Stimulated activated CD8-positive, alpha-beta memory T cell treated with anti-CD3 and anti-CD28 coated beads, Interleukin-4, amount 100 ng/mL, for 24 hours (primary cell): Measurements from ENCODE around the gene CCR5AS.
"Not testable (repeated sequence)": the region's sequence is repeated elsewhere in the genome, so short reads cannot be mapped to it uniquely, and the experiment has no call there.

Experiments
- DNase-seq: peaks from one replicate; pipeline ENCODE4 v3.0.0-alpha.2; 2020; ENCODE audit warnings: low read depth

CCR5AS gene

DNA sequence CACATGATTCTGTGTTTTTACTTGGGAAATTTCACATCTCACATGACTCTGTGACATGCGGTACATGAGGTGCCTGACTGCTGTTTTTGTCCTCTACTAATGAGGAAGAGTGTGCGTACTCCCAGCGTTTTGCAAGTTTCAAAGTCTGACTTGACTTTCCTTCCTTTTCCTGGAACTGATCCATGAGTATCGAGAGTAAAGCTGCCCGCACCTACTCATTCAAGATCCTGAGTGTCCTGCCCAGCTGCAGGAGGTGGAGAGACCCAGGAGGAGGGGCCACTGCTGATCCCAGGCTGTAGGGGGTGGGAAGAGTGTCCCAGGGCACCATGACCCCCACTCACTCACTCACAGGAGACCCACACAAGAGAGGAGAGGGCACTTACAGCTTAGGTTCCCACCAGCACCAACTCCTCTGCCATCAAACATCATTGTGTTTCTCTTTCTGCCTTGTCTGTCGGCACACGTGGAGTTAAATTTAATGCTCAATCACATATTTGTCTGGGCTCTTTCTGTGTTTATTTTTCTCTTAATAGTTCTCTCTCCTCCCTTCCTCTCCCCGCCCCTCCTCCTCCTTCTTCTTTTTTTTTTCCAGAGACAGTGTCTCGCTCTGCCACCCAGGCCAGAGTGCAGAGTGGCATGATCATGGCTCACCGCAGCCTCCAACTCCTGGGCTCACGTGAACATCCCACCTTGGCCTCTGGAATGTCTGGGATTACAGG lies 1.4 kb downstream of the CCR5AS start:
- no peak for DNase-seq

DNA sequence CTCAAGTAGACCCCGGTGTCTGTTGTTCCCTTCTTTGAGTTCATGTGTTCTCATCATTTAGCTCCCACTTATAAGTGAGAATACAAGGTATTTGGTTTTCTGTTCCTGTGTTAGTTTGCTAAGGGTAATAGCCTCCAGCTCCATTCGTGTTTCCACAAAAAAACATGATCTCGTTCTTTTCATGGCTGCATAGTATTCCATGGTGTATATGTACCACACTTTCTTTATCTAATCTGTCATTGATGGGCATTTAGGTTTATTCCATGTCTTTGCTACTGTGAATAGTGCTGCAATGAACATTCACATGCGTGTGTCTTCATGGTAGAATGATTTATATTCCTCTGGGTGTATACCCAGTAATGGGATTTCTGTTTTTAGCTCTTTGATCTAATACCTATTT lies 4.0 kb downstream of the CCR5AS start:
- not testable (repeated sequence) for DNase-seq

DNA sequence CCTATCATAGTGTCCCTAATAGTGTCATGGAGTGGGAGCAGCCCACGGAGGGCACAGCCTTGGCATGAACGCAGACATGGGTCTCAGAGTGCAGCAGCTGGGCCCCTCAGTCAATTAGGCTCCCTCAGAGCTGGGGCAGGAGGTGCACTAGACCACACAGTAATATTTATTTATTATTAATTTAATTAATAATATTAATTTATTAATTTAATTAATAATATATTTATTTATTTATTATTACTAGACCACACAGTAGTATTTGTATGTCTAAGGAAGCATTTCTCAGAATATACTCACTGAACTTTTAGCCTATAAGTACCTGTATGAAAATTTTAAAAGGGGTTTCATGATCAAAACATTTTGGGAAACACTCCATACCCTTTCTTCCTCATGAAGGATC lies 5.3 kb downstream of the CCR5AS start:
- no peak for DNase-seq

DNA sequence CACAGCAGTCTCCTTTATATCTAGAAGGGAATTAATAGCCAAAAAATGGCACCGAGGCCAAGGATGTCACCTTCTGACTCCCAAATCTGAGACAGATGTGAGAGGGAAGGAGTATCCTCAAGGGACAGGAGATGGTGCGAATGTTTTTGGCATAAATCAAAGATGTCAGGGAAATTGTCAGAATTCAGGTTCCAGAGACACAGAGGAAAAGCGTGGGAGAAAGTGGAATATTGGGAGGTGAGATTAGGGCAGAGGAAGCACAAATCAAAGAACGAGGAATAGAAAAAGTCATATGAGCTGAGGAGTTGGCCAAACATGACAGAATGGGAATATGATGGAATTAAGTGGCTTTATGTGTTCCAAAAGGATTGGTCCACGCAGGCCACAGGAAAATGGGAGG lies 6.0 kb downstream of the CCR5AS start:
- DNase-seq = no peak

DNA sequence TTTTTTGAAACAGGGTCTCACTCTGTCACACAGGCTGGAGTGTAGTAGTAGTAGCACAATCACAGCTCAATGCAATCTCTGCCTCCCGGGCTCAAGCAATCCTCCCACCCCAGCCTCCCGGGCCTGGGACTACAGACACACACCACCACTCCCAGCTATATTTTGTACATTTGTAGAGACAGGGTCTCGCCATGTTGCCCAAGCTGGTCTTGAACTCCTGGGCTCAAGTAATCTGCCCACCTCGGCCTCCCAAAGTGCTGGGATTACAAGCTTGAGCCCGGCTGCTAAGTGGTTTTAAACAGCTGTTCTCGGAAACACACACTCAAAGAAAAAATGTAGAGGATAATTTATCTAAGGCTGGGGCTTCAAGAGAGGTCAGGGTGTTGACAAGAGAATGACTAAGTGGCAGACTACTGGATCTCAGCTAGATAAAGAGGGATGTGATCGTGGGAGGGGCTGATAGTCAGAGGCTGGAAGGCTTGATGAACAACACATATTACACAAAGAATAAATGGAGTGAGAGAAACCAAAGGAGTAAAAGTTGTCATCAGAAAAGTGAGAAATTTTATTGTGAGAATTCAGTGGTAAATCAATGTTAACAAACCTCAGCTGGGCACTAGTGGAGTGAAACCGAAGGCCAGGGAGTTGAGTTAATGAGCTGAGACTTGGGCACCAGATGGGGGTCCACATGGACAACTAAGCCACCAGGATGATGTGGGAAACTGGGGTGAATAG lies 6.7 kb downstream of the CCR5AS start:
- no peak for DNase-seq

DNA sequence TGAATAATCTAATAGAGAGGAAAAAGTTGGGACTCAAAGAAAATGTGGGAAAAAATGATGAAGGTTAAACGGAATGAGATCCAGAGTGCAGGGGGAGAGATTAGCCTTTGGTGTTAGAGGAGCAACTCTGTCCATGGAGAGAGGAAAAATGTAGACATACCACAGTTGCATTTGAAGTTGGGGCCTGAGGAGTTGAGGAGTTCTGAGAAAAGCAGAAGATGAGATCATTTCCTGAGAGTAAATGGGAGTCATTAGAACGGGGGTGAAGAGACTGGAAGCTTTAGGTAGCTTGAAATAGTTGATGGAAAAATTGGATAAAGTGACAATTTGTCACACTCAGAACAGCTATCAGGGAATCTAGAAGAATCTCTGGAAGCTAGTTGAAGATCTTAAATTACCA lies 7.3 kb downstream of the CCR5AS start:
- no peak for DNase-seq

DNA sequence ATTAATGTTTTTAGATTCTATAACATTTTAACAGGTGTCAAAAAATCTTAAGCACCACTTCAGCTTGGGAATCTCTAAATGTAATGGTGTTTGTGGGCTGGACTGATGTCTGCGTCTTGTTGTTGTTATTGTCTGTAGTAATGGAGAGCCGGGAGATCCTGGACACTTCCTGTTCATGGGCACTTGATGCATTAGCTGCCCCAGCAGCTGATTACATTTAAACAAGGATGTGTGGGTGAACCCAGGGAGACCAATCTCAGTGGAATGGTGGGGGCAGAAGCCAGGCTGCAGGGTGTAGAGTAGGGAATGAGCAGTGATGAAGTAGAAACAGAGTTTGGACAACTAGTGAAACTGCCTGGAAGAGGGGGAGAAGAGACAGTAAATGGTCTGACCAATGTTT lies 7.8 kb downstream of the CCR5AS start:
- no peak for DNase-seq

DNA sequence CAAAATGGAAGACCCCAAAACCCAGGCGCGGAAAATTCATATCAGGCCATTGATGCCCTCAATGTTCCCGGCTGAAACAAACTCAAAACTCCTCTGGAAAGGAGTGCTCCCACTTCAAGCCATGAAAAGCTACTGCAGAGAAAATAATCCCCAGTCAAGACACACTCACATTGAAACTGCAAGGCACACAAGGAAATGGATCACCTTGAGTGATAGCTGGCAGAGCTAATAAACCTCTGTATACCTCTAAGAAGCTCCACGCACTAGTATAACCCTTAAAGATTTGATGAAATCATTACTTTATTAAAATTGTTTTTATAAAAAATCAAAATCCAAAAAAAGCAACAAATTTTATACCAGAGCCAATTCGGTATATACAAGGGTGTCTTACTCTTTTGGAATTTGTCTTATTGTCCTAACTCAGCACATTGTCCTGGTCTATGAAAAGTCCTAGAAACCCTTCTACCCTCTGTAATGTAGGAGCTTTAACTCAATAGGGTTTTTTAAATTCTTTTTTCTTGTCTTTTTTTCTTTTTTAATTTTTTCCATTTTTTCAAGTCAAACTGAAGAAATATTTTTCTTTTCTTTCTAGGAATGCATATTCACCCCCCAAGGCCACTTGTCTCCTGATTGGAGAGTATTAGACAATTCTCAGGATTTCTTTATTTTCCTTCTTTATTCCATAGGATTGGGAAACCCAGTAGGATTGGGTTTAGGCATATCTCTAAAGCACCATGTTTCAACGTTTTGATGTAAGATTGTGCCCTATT lies 8.5 kb downstream of the CCR5AS start:
- DNase-seq = no peak

DNA sequence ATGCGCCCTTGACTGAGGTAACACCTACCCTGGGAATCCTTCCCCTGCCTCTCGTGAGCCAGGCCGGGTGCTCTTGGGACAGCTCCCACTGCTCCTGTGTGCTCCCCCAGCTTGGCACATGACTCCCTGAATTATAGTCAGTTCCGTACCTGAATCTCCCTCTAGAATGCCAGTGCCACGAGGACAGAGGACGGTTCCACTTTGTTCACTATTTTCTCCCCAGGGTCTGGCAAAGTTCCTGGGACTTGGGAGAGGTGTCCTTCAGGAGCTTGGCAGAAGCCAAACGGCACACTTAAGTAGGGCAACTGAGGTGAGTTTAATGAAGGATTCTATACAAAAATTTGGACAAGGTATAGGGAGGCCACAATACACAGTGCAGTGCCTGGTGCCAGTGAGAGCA lies 9.8 kb downstream of the CCR5AS start:
- no peak for DNase-seq

DNA sequence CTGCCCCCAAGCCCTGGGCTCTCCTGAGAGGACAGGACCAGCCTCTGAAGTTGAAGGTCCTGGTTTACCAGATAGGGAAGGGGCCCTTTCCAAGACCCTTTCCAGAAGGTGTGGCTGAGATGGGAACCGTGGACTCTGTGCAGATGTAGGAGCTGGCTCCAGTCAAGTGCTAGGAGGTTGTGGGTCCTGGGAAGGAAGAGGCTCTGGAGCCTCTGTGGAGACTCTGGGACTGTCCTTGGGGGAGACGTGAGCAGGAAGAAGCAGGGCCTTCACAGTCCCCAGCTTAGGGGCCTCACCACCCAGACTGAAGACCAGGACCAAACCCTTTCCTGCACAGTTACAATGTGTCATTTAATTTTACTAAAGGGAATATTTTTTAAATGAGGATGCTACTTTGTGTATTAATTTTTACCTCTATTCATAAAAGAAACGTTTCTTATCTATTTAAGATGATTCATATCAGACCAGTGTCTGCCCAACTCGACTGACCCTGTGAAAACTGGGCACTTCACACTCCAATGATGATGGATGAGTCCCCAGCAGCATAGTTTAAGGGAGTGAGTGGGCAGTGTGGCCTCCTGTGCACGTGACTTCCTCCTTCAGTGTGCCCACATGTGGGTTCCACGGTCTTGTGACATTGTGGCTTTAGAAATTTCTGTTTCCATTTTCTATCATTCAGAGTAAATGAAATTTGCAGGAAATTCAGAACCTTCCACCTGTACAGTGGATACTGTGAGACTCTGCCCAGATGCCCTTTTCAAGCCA lies 10.9 kb downstream of the CCR5AS start:
- DNase-seq = no peak

DNA sequence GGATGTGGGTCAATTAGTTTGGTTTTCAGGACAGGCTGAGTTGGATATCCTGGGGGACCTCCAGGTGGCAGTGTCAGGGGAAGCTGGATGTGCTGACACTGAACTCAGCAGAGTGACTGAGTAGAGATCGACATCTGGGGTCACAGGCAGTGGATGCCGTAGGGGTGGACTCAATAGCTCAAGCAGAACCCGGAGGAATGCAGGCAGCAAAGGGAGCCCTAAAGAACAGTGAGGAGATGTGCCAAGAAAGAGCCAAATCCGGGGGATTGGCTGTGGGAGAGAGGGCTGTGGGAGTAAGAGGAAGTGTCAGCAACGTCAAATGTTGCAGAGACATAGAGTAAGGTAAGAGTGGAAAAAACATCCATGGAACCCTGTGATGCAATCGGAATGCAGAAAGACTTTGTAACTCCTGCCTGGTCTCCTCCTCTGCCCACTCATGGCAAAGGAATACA lies 11.6 kb downstream of the CCR5AS start:
- DNase-seq = no peak

DNA sequence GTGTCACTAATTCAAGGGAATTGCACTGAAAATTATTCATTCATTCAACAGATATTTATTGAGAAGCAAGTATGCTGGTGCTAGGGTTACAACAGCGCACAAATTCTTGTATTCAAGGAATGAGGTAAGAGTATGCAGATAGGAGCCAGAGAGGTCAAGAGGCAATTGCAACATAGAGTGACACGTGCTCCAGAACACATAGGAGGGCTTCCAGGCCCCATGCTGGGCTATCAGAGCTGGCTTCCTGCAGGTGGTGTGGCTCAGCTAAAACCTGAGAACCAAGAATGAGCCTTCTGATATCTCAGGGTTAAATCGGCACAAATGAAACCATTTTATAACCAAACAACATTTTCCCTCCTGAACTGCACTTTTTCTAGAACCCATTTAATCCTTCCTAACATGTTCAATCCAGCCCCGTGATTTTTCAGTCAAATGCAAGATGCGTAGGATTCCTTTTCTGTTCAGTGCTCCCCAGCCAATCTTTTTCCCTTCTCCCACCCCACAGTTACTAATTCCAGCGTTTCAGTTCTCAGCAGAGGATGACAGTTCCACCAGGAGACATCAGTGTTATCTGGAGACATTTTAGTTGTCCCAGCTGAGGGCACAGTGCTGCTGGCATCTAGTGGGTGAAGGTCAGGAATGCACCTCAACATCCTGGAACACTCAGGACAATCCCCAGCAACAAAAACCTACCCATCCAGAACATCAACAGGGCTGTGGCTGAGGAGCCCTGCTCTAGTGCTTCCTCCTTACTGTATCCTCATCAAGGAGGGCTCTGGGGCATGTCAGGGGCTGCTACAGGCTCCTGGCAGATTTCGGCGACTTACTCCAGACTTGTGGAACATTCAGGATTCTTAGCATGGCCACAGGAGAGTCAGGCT lies 13.1 kb downstream of the CCR5AS start:
- no peak for DNase-seq

DNA sequence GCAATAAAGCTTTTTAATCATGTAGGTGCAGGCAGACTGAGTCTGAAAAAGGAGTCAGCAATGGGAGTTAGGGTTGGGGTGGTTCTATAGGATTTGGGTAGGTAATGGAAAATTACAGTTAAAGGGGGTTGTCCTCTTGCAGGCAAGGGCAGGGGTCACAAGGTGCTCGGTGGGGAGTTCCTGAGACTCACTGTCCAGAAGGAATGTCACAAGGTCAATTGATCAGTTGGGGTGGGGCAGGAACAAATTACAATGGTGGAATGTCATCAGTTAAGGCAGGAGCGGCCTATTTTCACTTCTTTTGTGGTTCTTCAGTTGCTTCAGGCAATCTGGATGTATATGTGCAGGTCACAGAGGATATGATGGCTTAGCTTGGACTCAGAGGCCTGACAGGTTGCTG lies 13.9 kb downstream of the CCR5AS start:
- no peak for DNase-seq

DNA sequence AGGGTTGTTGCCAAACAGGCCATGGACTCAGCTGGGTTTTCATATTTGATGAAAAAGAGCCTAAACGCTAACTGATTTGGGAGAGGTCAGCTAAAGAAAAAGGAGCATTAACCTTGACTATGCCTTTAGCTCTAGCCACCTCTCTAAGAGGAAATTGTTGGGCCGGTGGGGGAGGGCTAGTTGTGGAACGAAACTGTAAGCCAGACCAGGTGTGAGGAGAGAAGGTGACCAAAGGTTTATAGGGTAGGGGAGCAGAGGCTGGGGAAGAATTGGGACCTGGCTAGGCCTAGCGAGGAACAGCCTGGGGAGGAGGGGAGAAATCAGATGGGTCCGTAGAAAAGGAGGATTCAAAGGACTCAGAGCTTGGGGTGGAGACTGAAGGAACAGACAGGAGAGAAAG lies 15.3 kb downstream of the CCR5AS start:
- DNase-seq = not testable (repeated sequence)

DNA sequence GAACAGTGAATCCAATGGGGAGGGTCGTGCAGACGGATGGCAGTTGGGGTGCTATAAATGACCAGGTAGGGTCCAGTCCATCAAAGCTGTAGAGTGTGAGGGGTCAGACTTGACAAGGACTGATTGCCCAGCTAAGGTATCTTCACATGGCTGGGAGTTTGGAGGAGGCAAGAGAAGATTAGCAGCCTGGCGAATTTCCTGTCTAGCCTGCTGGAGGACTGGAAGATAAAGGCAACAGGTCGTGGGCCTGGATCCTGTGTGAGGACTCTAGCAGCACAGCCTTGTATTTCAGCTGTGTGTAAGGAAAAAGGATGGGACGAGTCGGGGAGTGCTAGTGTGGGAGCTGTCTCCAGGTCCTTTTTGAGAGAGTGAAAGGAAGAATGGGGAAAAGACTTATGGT lies 17.6 kb downstream of the CCR5AS start:
- no peak for DNase-seq

DNA sequence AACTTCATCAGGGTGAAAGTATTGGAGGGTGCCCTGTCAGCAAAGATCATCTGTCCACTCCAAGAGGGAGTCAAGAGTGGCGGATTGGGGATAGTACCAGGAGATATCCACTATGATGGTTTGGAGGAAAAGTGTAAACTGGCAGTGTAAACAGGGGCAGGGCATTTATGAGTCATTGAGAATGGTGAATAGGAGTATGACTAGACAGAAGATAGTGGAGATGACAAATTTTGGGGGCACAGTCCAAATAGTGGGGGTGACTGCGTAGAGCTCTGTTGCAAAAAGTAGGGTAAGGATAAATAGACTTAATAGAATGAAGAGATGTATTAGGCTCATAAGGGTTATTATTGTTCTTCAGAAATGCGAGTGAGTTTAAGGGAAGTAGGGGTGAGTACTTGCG lies 18.0 kb downstream of the CCR5AS start:
- not testable (repeated sequence) for DNase-seq

DNA sequence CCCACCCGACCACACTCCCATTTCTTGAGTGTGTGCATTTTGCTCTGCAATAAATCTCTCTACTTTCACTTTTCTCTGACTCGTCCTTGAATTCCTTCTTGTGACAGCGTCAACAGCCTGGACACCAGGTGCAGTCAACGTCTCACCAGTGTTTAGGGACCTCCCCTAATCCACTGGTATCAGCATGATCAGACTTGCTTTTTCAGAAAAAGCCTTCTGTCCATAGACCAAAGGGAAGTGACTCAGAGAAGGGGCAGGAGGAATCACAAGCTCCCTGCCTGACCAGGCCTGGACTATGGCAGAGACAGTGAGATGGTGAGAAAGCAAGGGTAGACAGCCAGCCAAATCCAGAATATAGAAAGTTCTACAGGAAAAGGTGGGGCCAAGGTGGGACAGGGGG lies 20.7 kb downstream of the CCR5AS start:
- DNase-seq = no peak

DNA sequence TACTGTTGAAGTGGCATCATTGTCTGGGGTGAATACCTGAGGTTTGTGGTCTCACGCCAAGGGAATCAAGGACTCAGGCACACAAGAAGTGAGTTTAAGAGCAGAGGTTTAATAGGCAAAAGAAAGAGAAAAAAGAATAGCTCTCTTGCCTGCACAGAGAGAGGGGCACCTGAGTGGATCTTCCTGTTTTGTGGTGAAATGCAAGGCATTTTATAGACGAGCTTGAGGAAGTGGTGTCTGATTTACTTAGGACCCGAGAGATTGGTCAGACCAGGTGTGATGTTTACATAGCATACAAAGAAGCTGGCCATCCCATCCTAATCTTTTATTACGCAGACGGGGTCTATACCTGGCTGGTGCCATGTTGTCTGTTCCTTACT lies 22.9 kb downstream of the CCR5AS start:
- DNase-seq = no peak

DNA sequence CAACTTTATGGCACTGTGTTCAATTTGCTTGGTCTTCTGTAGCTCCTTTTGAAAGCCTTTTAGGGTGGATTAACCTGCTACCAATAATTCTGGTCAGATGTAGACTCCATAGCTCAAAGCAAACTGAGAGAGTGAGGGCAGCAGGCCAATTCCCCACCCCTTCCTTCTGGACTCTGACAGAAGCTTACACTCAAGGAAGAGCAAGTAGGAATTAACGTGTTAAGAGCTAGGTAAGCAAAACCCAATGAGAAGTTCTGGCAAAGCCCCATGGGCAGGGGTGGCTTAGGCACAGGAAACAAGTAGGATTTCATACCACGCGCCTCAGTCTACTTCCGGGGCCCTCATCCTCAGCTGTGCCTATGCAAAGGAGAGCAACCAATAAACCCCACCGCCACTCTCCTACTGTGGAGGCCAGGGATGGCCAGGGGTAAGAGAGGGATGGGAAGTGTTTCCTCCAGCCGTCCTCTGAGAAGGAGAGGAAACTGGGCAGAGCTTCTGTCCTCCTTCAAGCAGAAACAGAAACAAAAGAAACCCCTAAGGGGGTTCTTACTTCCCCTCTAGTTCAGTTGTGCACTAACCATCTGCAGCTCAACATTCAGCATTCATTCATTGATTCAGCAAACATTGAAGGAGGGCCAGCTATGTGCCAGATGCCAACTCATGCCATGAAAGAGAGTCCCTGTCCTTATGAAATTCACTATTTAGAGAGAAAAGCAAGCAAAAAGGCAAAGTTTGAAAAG lies 23.5 kb downstream of the CCR5AS start:
- DNase-seq = no peak

DNA sequence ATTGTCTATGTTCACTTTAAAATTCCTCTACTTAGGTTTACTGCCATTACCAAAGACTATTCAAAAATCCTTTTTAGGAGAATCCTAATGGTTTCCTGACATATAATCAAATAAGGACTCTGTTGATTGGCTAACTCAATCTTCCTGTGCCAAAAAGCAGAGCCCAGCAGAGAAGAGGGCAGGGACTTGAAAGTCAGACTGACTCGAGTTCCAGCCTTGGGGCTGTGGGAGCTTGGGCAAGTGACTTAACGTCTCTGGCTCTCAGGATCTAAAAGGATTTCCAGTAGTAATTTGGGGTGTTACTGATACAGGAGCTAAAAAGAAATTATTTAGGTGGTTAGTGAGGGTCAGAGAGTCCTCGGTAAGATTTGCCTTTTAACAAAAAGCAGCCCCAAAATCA lies 25.2 kb downstream of the CCR5AS start:
- DNase-seq = no peak
